ELR (cell line): ENCODE results near the gene APCDD1L.

ENCODE experiments used
- DNase-seq: peaks from one replicate; pipeline ENCODE4 v3.0.0-alpha.2; 2015; ENCODE audit warnings: low read depth

The APCDD1L gene

GRCh38 chr20:58515233-58516212 is at the start of gene APCDD1L:
TSS of gene APCDD1L (minus strand) at chr20:58515399. CDS start at chr20:58514707, 692 bp downstream.
- DNase-seq = peak; percentile 88

- no peak for DNase-seq
These were observed 44.1 kb upstream of the APCDD1L start for GRCh38 chr20:58559368-58559729.

- no peak for DNase-seq
These were observed 43.5 kb upstream of the APCDD1L start for GRCh38 chr20:58558486-58559367.

- peak; percentile 47 for DNase-seq
These were observed 42.6 kb upstream of the APCDD1L start for GRCh38 chr20:58557733-58558342.

GRCh38 chr20:58556961-58557360 is 41.8 kb upstream of the APCDD1L start:
- DNase-seq = no peak

GRCh38 chr20:58555078-58555765 is 40.0 kb upstream of the APCDD1L start:
- peak; percentile 96 for DNase-seq

- DNase-seq = no peak
These were observed 39.3 kb upstream of the APCDD1L start for GRCh38 chr20:58554541-58554940.

- DNase-seq = no peak
These were observed 38.6 kb upstream of the APCDD1L start for GRCh38 chr20:58553841-58554240.

GRCh38 chr20:58553166-58553696 is 38.0 kb upstream of the APCDD1L start:
- no peak for DNase-seq

GRCh38 chr20:58552366-58552934 is 37.3 kb upstream of the APCDD1L start:
- no peak for DNase-seq

GRCh38 chr20:58551631-58552030 is 36.4 kb upstream of the APCDD1L start:
- no peak for DNase-seq

GRCh38 chr20:58550275-58551059 is 35.3 kb upstream of the APCDD1L start:
- DNase-seq = peak; percentile 96

- no peak for DNase-seq
These were observed 34.3 kb upstream of the APCDD1L start for GRCh38 chr20:58549231-58550209.

- DNase-seq = peak; percentile 75
These were observed 32.6 kb upstream of the APCDD1L start for GRCh38 chr20:58547623-58548475.

- no peak for DNase-seq
These were observed 31.8 kb upstream of the APCDD1L start for GRCh38 chr20:58546756-58547622.

GRCh38 chr20:58546416-58546711 is 31.2 kb upstream of the APCDD1L start:
- DNase-seq = no peak
